GM12872 (cell line): ENCODE measurements around the gene DAPK2.

Experiments
- CTCF ChIP-seq: IDR thresholded peaks from 3 replicates; pipeline ENCODE4 v1.5.1; 2011; ENCODE audit warnings: low read depth, mild to moderate bottlenecking, low read length, moderate library complexity; ENCODE audit not compliant: insufficient read depth

The DAPK2 gene

GRCh38 chr15:63940966-63941620 lies 105.2 kb downstream of the DAPK2 start:
- no peak for TF ChIP-seq CTCF

- TF ChIP-seq CTCF = no peak
Observed at GRCh38 chr15:63939531-63940130, 106.7 kb downstream of the DAPK2 start.

GRCh38 chr15:63938486-63939061 lies 107.7 kb downstream of the DAPK2 start:
- no peak for TF ChIP-seq CTCF

- TF ChIP-seq CTCF = no peak
Observed at GRCh38 chr15:63933522-63933921, 112.8 kb downstream of the DAPK2 start.

GRCh38 chr15:63931556-63931955 lies 114.7 kb downstream of the DAPK2 start:
- no peak for TF ChIP-seq CTCF

GRCh38 chr15:63930034-63930433 lies 116.3 kb downstream of the DAPK2 start:
- no peak for TF ChIP-seq CTCF

- no peak for TF ChIP-seq CTCF
Observed at GRCh38 chr15:63928185-63928842, 118.0 kb downstream of the DAPK2 start.
